Body of pancreas (tissue), 4 donors: ENCODE measurements around the gene COMMD1. TPM values are rescaled to one million over a fixed set of nuclear protein-coding genes. Genes with fewer than 3 reads are reported as not detected.

ENCODE experiments used
- ATAC-seq: fragments of 150-250 bp; one replicate; pipeline ENCODE4 v1.9.1; 2016
- DNase-seq, 4 donors: peaks; one replicate each; pipeline ENCODE4 v3.0.0-alpha.2; 2019
- H3K27ac ChIP-seq, 4 donors: fragments of 200-600 bp; sonication (generic); 1 replicate in 3 of 4; 2 replicates in 1 of 4; pipeline versions ENCODE4 v1.5.1 to v1.6.1; 2016 to 2019; ENCODE audit warnings: mild to moderate bottlenecking in 1 of 4, mixed read lengths in 1 of 4, moderate library complexity in 1 of 4
- H3K27me3 ChIP-seq, 2 donors: fragments of 200-600 bp; sonication (generic); one replicate each; pipeline ENCODE4 v1.6.0; 2016; ENCODE audit warnings: mild to moderate bottlenecking in 1 of 2
- H3K36me3 ChIP-seq, 2 donors: fragments of 200-600 bp; sonication (generic); replicated peaks in 1 of 2; 2 replicates each; pipeline ENCODE4 v1.5.1; 2016; ENCODE audit warnings: low read depth in 2 of 2; ENCODE audit not compliant: insufficient read depth in 1 of 2
- H3K4me1 ChIP-seq: fragments of 200-600 bp; sonication (generic); one replicate; pipeline ENCODE4 v1.6.0; 2016
- H3K4me3 ChIP-seq, 2 donors: fragments of 200-600 bp; sonication (generic); 1 replicate in 1 of 2; 2 replicates in 1 of 2; pipeline ENCODE4 v1.5.1; 2016 to 2019
- H3K9me3 ChIP-seq, 3 donors: fragments of 200-600 bp; sonication (generic); 1 replicate in 2 of 3; 2 replicates in 1 of 3; pipeline ENCODE4 v1.5.1; 2016
- CTCF ChIP-seq, 7 experiments: fragments of 450-650 bp in 4 of 7; fragments of 200-600 bp in 3 of 7; sonication (generic) in 3 of 7; IDR thresholded peaks; one replicate each; pipeline ENCODE4 v1.5.1; 2016 to 2019; ENCODE audit warnings: antibody characterized with exemption in 7 of 7
- POLR2A ChIP-seq, 3 donors: fragments of 450-650 bp; IDR thresholded peaks; one replicate each; pipeline ENCODE4 v1.6.1; 2016; ENCODE audit warnings: antibody characterized with exemption in 3 of 3, mild to moderate bottlenecking in 2 of 3
- WGBS, 2 donors: methylation state at CpG; one replicate each; pipeline ENCODE4 v1.1.5; 2017; 5-methylcytosine and 5-hydroxymethylcytosine counted together
- intact Hi-C: fragments of 100-400 bp; cut with DNase I; formaldehyde crosslinking; loops from one replicate; pipeline ENCODE4 v1.15.1; 2023
- total RNA-seq, 2 donors: library from RNA; depleted of rRNA; stranded (reverse); fragments of >200 nt; gene quantifications; one replicate each; pipeline ENCODE4 v1.1.0, GENCODE V29; 2016

Gene COMMD1
- total RNA-seq, 2 donors from 2014 or later, result 19.1 to 37.9 TPM

- Histone ChIP-seq H3K4me3 (no peak overlapping the region), H3K27ac (no peak overlapping the region), H3K9me3 (no peaks in the 10 kb centered on the region), H3K27me3 (no peaks in the 10 kb centered on the region), H3K36me3 (no peaks in the 10 kb centered on the region), H3K4me1 (no peaks in the 10 kb centered on the region)
- WGBS, 2 donors, result 62 to 88% methylated on average over 2 of the region's 2 CpGs
- ATAC-seq (no peak), DNase-seq (no peak)
- intact Hi-C loops, result no loop called here
- TF ChIP-seq POLR2A (IDR thresholded peaks at IDR 0.05) (no peak), CTCF (IDR thresholded peaks at IDR 0.05) (no peak)
These were observed 235.8 kb downstream of the COMMD1 start for GRCh38 chr2:62141142-62141740.

- no peak overlapping the region for H3K4me3 ChIP-seq
- DNase-seq (no peak), ATAC-seq (no peak)
- H3K27me3 ChIP-seq, result no peaks in the 10 kb centered on the region
- intact Hi-C loops, result no loop called here
- TF ChIP-seq CTCF (IDR thresholded peaks at IDR 0.05), result no peak
- no peak for TF ChIP-seq POLR2A (IDR thresholded peaks at IDR 0.05)
- no peaks in the 10 kb centered on the region for H3K9me3 ChIP-seq
- no peak overlapping the region for H3K27ac ChIP-seq
- no peaks in the 10 kb centered on the region for H3K4me1 ChIP-seq
- 85 to 87% methylated on average over 4 of the region's 4 CpGs for WGBS, 2 donors
- H3K36me3 ChIP-seq, result no peaks in the 10 kb centered on the region
These were observed 236.6 kb downstream of the COMMD1 start for GRCh38 chr2:62142054-62142453.

GRCh38 chr2:62143696-62144095 is 238.2 kb downstream of the COMMD1 start:
- Histone ChIP-seq H3K9me3 (no peaks in the 10 kb centered on the region), H3K4me3 (no peak overlapping the region), H3K4me1 (no peaks in the 10 kb centered on the region), H3K27me3 (no peaks in the 10 kb centered on the region), H3K36me3 (no peaks in the 10 kb centered on the region), H3K27ac (no peak overlapping the region)
- intact Hi-C loops, result no loop called here
- ATAC-seq (no peak), DNase-seq (no peak)
- TF ChIP-seq POLR2A (IDR thresholded peaks at IDR 0.05) (no peak), CTCF (IDR thresholded peaks at IDR 0.05) (no peak)

- 91 to 95% methylated on average over 5 of the region's 5 CpGs for WGBS, 2 donors
- Histone ChIP-seq H3K4me1 (no peaks in the 10 kb centered on the region), H3K9me3 (no peaks in the 10 kb centered on the region), H3K27me3 (no peaks in the 10 kb centered on the region), H3K27ac (no peak overlapping the region), H3K36me3 (no peaks in the 10 kb centered on the region), H3K4me3 (no peak overlapping the region)
- intact Hi-C loops, result no loop called here
- TF ChIP-seq CTCF (IDR thresholded peaks at IDR 0.05) (no peak), POLR2A (IDR thresholded peaks at IDR 0.05) (no peak)
- DNase-seq (no peak), ATAC-seq (no peak)
These were observed 239.4 kb downstream of the COMMD1 start for GRCh38 chr2:62144689-62145477.
